HCT116 (cell line): Measurements from ENCODE around the gene SH2D7. TPM values are rescaled to one million over a fixed set of nuclear protein-coding genes. Genes with fewer than 3 reads are reported as not detected.

Experiments
- ATAC-seq: fragments of 200-7000 bp; cut with Tn5 transposase; 2 replicates; pipeline ENCODE4 v1.9.1; 2020; ENCODE audit warnings: mild to moderate bottlenecking, moderate library complexity
- BruUV-seq: library from RNA; stranded (reverse); fragments of 400-500 nt; replicated peaks from 2 replicates; lab custom pipeline; 2021; lab: Mats Ljungman, UMichigan
- CTCF ChIA-PET: fragments of 300-600 bp; sonication (Branson Sonifier 250); formaldehyde crosslinking; loops from one replicate; lab custom pipeline; 2021; ENCODE audit warnings: antibody characterized with exemption; lab: Charles Lee
- POLR2A ChIA-PET: fragments of 300-600, 350-600 bp; sonication (Branson Sonifier 250); formaldehyde crosslinking; loops from one replicate; lab custom pipeline; 2021; ENCODE audit warnings: antibody characterized with exemption; lab: Charles Lee
- RAD21 ChIA-PET, 2 experiments: fragments of 300-600 bp; sonication (Branson Sonifier 250); formaldehyde crosslinking; loops; one replicate each; lab custom pipeline; 2023; ENCODE audit warnings: low total read pairs in 2 of 2; ENCODE audit not compliant: uncharacterized antibody in 2 of 2, unreplicated experiment in 2 of 2, low non-redundant PET in 1 of 2; lab: Charles Lee
- DNase-seq: peaks from one replicate; pipeline ENCODE4 v3.0.0-alpha.2; 2010; ENCODE audit warnings: low read depth, low spot score
- H2AFZ ChIP-seq: fragments of 200-600 bp; shearing (Covaris generic), sonication (generic); 2 replicates; pipeline ENCODE4 v1.6.1; 2017; ENCODE audit warnings: low read depth, mixed run types, mixed read lengths, antibody characterized with exemption, low read length; ENCODE audit not compliant: poor library complexity, severe bottlenecking
- H3K27ac ChIP-seq: 2 replicates; pipeline ENCODE4 v1.5.1; 2012; ENCODE audit warnings: low read depth, low read length
- H3K27me3 ChIP-seq: fragments of 200-600 bp; sonication (generic); 2 replicates; pipeline ENCODE4 v1.6.1; 2016; ENCODE audit warnings: mixed run types, low read length, mixed read lengths; ENCODE audit not compliant: insufficient read depth
- H3K36me3 ChIP-seq, 2 experiments: fragments of 200-500 bp in 1 of 2; fragments of 200-600 bp in 1 of 2; sonication (Bioruptor generic) in 1 of 2; sonication (generic) in 1 of 2; 2 replicates each; pipeline versions ENCODE4 v1.5.1 to v1.6.1; 2014 to 2016; ENCODE audit warnings: low read length in 2 of 2, inconsistent platforms in 1 of 2, mixed read lengths in 1 of 2, mixed run types in 1 of 2; ENCODE audit not compliant: insufficient read depth in 2 of 2, control insufficient read depth in 1 of 2
- H3K4me1 ChIP-seq, 2 experiments: fragments of 200-600 bp in 1 of 2; sonication (generic) in 1 of 2; 2 replicates each; pipeline versions ENCODE4 v1.5.1 to v1.6.1; 2012 to 2017; ENCODE audit warnings: low read length in 2 of 2, inconsistent platforms in 1 of 2, mild to moderate bottlenecking in 1 of 2, mixed read lengths in 1 of 2, mixed run types in 1 of 2, moderate library complexity in 1 of 2; ENCODE audit not compliant: insufficient read depth in 2 of 2, control insufficient read depth in 1 of 2
- H3K4me2 ChIP-seq: fragments of 200-600 bp; sonication (generic); 2 replicates; pipeline ENCODE4 v1.6.1; 2017; ENCODE audit warnings: mixed run types, low read length, mixed read lengths
- H3K4me3 ChIP-seq, 2 experiments: fragments of 200-600 bp in 1 of 2; sonication (generic) in 1 of 2; replicated peaks in 1 of 2; 2 replicates each; pipeline ENCODE4 v1.5.1; 2011 to 2016; ENCODE audit warnings: low read length in 2 of 2, control low read depth in 1 of 2, low read depth in 1 of 2, mild to moderate bottlenecking in 1 of 2, mixed read lengths in 1 of 2, mixed run types in 1 of 2
- H3K79me2 ChIP-seq: fragments of 200-600 bp; sonication (generic); 2 replicates; pipeline ENCODE4 v1.6.1; 2017; ENCODE audit warnings: mild to moderate bottlenecking, mixed run types, low read length, moderate library complexity, mixed read lengths; ENCODE audit not compliant: insufficient read depth
- H3K9ac ChIP-seq: fragments of 200-600 bp; sonication (generic); 2 replicates; pipeline ENCODE4 v1.6.1; 2016; ENCODE audit warnings: low read length, mixed read lengths
- H3K9me2 ChIP-seq: fragments of 200-600 bp; sonication (generic), shearing (Covaris generic); 2 replicates; pipeline ENCODE4 v1.6.1; 2017; ENCODE audit warnings: mixed run types, mild to moderate bottlenecking, moderate library complexity; ENCODE audit not compliant: insufficient read depth
- H3K9me3 ChIP-seq, 2 experiments: fragments of 200-500 bp in 1 of 2; fragments of 200-600 bp in 1 of 2; sonication (Bioruptor generic) in 1 of 2; sonication (generic) in 1 of 2; 2 replicates each; pipeline ENCODE4 v1.6.1; 2014 to 2017; ENCODE audit warnings: low read length in 2 of 2, mixed read lengths in 2 of 2, inconsistent platforms in 1 of 2, low read depth in 1 of 2, mild to moderate bottlenecking in 1 of 2, mixed run types in 1 of 2, moderate library complexity in 1 of 2; ENCODE audit not compliant: control insufficient read depth in 1 of 2, insufficient read depth in 1 of 2
- H4K20me1 ChIP-seq: fragments of 200-600 bp; sonication (generic), shearing (Covaris generic); 2 replicates; pipeline ENCODE4 v1.6.1; 2017; ENCODE audit warnings: mixed run types, mild to moderate bottlenecking, moderate library complexity; ENCODE audit not compliant: insufficient read depth
- CBX3 ChIP-seq: IDR thresholded peaks from 2 replicates; pipeline ENCODE4 v1.6.1; 2012; ENCODE audit warnings: low read depth
- CEBPB ChIP-seq: IDR thresholded peaks from 2 replicates; pipeline ENCODE4 v1.6.1; 2012; ENCODE audit warnings: low read depth
- CTCF ChIP-seq, 3 experiments: fragments of 200-600 bp in 1 of 3; sonication (generic) in 1 of 3; IDR thresholded peaks in 2 of 3; conservative IDR thresholded peaks in 1 of 3; 2 replicates each; pipeline ENCODE4 v1.5.1; 2012 to 2017; ENCODE audit warnings: low read depth in 2 of 3, low read length in 2 of 3, antibody characterized with exemption in 1 of 3, borderline replicate concordance in 1 of 3, control low read depth in 1 of 3, mild to moderate bottlenecking in 1 of 3, mixed read lengths in 1 of 3, mixed run types in 1 of 3, moderate library complexity in 1 of 3; ENCODE audit not compliant: insufficient read depth in 1 of 3
- FOSL1 ChIP-seq: IDR thresholded peaks from 2 replicates; pipeline ENCODE4 v1.6.1; 2012; ENCODE audit warnings: low read depth
- JUND ChIP-seq: IDR thresholded peaks from 2 replicates; pipeline ENCODE4 v1.6.1; 2012
- POLR2A ChIP-seq: IDR thresholded peaks from 2 replicates; pipeline ENCODE4 v1.7.0; 2011; ENCODE audit warnings: borderline replicate concordance; ENCODE audit not compliant: insufficient read depth, insufficient read length; ENCODE audit errors: extremely low read depth
- RAD21 ChIP-seq: IDR thresholded peaks from 2 replicates; pipeline ENCODE4 v1.6.1; 2012; ENCODE audit warnings: low read depth, mild to moderate bottlenecking
- SP1 ChIP-seq: IDR thresholded peaks from 2 replicates; pipeline ENCODE4 v1.6.1; 2012; ENCODE audit warnings: low read depth
- ZBTB33 ChIP-seq: IDR thresholded peaks from 2 replicates; pipeline ENCODE4 v1.6.1; 2011; ENCODE audit warnings: mild to moderate bottlenecking, low read length, moderate library complexity; ENCODE audit not compliant: insufficient replicate concordance; ENCODE audit errors: extremely low read depth
- ZNF274 ChIP-seq: fragments of 200-500 bp; sonication (Bioruptor generic); IDR thresholded peaks from 2 replicates; pipeline ENCODE4 v1.6.1; 2014; ENCODE audit warnings: mild to moderate bottlenecking, low read depth, low read length, inconsistent platforms
- intact Hi-C: fragments of 100-400 bp; cut with micrococcal nuclease; formaldehyde crosslinking; loops from 2 replicates; pipeline ENCODE4 v1.10.0; 2022
- total RNA-seq: library from RNA; stranded (reverse); gene quantifications from one replicate; pipeline ENCODE4 v1.2.1, GENCODE V29; 2021; ENCODE audit not compliant: unreplicated experiment
- TF ChIP-seq, protein P1 (sequence below): IDR thresholded peaks from 2 replicates; pipeline ENCODE4 v1.6.1; 2012
- TF ChIP-seq, protein P2 (sequence below): IDR thresholded peaks from 2 replicates; pipeline ENCODE4 v1.6.1; 2012
- TF ChIP-seq, protein P3 (sequence below): IDR thresholded peaks from 2 replicates; pipeline ENCODE4 v1.6.1; 2012; ENCODE audit warnings: low read depth

SH2D7 gene
- total RNA-seq, 1 experiment from 2014 or later = not detected

- TF ChIP-seq CTCF (IDR thresholded peaks at IDR 0.05 in 2 of 3, conservative IDR thresholded peaks at IDR 0.05 in 1 of 3; ENCODE audit: borderline replicate concordance in 1 of 3, insufficient read depth in 1 of 3, low read depth in 2 of 3, low read length in 2 of 3) = no peak
- TF ChIP-seq JUND = no peak
- TF ChIP-seq RAD21 = no peak
- no peak for TF ChIP-seq POLR2A
- TF ChIP-seq, protein P1, sequence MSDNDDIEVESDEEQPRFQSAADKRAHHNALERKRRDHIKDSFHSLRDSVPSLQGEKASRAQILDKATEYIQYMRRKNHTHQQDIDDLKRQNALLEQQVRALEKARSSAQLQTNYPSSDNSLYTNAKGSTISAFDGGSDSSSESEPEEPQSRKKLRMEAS = no peak
- no peak for TF ChIP-seq SP1
- TF ChIP-seq, all 23 proteins: peak for 0
Measured at GRCh38 chr15:78097667-78098066, 5.3 kb downstream of the SH2D7 start (continued).

- RAD21 ChIA-PET = no interaction called here
- H3K36me3 ChIP-seq = no peaks in the 10 kb centered on the region
- ATAC-seq = no peak
- no peak overlapping the region for H3K27ac ChIP-seq
- TF ChIP-seq CBX3 (no peak), RAD21 (no peak), FOSL1 (no peak), ZBTB33 (no peak), ZNF274 (no peak), SP1 (no peak), CEBPB (no peak)
- TF ChIP-seq, protein P2, sequence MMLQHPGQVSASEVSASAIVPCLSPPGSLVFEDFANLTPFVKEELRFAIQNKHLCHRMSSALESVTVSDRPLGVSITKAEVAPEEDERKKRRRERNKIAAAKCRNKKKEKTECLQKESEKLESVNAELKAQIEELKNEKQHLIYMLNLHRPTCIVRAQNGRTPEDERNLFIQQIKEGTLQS = no peak
- TF ChIP-seq, protein P3, sequence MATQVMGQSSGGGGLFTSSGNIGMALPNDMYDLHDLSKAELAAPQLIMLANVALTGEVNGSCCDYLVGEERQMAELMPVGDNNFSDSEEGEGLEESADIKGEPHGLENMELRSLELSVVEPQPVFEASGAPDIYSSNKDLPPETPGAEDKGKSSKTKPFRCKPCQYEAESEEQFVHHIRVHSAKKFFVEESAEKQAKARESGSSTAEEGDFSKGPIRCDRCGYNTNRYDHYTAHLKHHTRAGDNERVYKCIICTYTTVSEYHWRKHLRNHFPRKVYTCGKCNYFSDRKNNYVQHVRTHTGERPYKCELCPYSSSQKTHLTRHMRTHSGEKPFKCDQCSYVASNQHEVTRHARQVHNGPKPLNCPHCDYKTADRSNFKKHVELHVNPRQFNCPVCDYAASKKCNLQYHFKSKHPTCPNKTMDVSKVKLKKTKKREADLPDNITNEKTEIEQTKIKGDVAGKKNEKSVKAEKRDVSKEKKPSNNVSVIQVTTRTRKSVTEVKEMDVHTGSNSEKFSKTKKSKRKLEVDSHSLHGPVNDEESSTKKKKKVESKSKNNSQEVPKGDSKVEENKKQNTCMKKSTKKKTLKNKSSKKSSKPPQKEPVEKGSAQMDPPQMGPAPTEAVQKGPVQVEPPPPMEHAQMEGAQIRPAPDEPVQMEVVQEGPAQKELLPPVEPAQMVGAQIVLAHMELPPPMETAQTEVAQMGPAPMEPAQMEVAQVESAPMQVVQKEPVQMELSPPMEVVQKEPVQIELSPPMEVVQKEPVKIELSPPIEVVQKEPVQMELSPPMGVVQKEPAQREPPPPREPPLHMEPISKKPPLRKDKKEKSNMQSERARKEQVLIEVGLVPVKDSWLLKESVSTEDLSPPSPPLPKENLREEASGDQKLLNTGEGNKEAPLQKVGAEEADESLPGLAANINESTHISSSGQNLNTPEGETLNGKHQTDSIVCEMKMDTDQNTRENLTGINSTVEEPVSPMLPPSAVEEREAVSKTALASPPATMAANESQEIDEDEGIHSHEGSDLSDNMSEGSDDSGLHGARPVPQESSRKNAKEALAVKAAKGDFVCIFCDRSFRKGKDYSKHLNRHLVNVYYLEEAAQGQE = no peak
- TF ChIP-seq, protein P1 = no peak
- intact Hi-C loops = no loop called here
- no peak overlapping the region for H2AFZ ChIP-seq
- no peak overlapping the region for H3K4me2 ChIP-seq
- H3K9me2 ChIP-seq = no peaks in the 10 kb centered on the region
- no peaks in the 10 kb centered on the region for H3K9me3 ChIP-seq
- BruUV-seq = no TSS peak
- H3K4me1 ChIP-seq = no peaks in the 10 kb centered on the region
- CTCF ChIA-PET = interaction anchor here (1.4 kb wide), 1 partner anchor 10 kb away, joined by 4 read pairs; no protein-coding TSS in a partner anchor
- no peak overlapping the region for H3K9ac ChIP-seq
- H3K27me3 ChIP-seq = no peaks in the 10 kb centered on the region
- no peaks in the 10 kb centered on the region for H3K79me2 ChIP-seq
- H3K4me3 ChIP-seq = no peak overlapping the region
- POLR2A ChIA-PET = no interaction called here
- H4K20me1 ChIP-seq = no peaks in the 10 kb centered on the region
- DNase-seq = no peak
Measured at GRCh38 chr15:78098131-78098755, 5.9 kb downstream of the SH2D7 start.
